K562 (cell line): Measurements from ENCODE around the gene AGRN. TPM values are rescaled to one million over a fixed set of nuclear protein-coding genes. Genes with fewer than 3 reads are reported as not detected.

Experiments used
- ATAC-seq: fragments of 200-7000 bp; cut with Tn5 transposase; 3 replicates; pipeline ENCODE4 v1.9.1; 2020; ENCODE audit warnings: moderate library complexity
- BruUV-seq: library from RNA; stranded (reverse); fragments of 400-500 nt; replicated peaks from 2 replicates; lab custom pipeline; 2021; lab: Mats Ljungman, UMichigan
- CTCF ChIA-PET: fragments of 300-600 bp; formaldehyde crosslinking; extraction: SDS; loops from one replicate; lab custom pipeline; 2021; ENCODE audit warnings: low intra/inter-chr PET ratio; lab: Yijun Ruan, JAX
- POLR2A ChIA-PET: fragments of 300-600, 350-650 bp; sonication (Branson Sonifier 250); formaldehyde crosslinking; extraction: SDS; loops from one replicate; lab custom pipeline; 2021; ENCODE audit warnings: antibody characterized with exemption, inconsistent platforms; lab: Yijun Ruan, JAX
- DNase-seq, 4 experiments: peaks; one replicate each; pipeline versions ENCODE4 v3.0.0 to v3.0.0-alpha.2; 2011 to 2018; ENCODE audit warnings: low spot score in 3 of 4, mixed read lengths in 3 of 4; ENCODE audit errors: extremely low read depth in 1 of 4
- FAIRE-seq: peaks from 2 replicates; lab custom pipeline; 2011; peaks lifted over from hg19 to GRCh38; lab: Jason Lieb, UNC
- H2AFZ ChIP-seq: 2 replicates; pipeline ENCODE4 v1.6.0; 2011; ENCODE audit warnings: low read depth, low read length, control low read depth, inconsistent platforms
- H3K27ac ChIP-seq: fragments of 200-600 bp; 3 replicates; pipeline ENCODE4 v1.8.0; 2011; ENCODE audit warnings: low read depth, mild to moderate bottlenecking, control low read depth, inconsistent platforms, low read length, moderate library complexity, mixed read lengths; ENCODE audit errors: extremely low read depth
- H3K27me3 ChIP-seq, 2 experiments: fragments of 300-600 bp in 1 of 2; 2 replicates in 1 of 2; 3 replicates in 1 of 2; pipeline versions ENCODE4 v1.6.0 to v1.8.0; 2011; ENCODE audit warnings: inconsistent platforms in 2 of 2, low read length in 2 of 2, mild to moderate bottlenecking in 1 of 2, mixed read lengths in 1 of 2, moderate library complexity in 1 of 2; ENCODE audit not compliant: control insufficient read depth in 2 of 2, insufficient read depth in 2 of 2
- H3K36me3 ChIP-seq: fragments of 300-600 bp; 3 replicates; pipeline ENCODE4 v1.8.0; 2011; ENCODE audit warnings: mild to moderate bottlenecking, low read length, inconsistent platforms; ENCODE audit not compliant: control insufficient read depth, insufficient read depth
- H3K4me1 ChIP-seq, 2 experiments: fragments of 200-600 bp in 1 of 2; replicated peaks in 1 of 2; 2 replicates in 1 of 2; 3 replicates in 1 of 2; pipeline versions ENCODE4 v1.5.1 to v1.8.0; 2011; ENCODE audit warnings: inconsistent platforms in 2 of 2, low read length in 2 of 2, mild to moderate bottlenecking in 1 of 2, mixed read lengths in 1 of 2, moderate library complexity in 1 of 2; ENCODE audit not compliant: control insufficient read depth in 2 of 2, insufficient read depth in 2 of 2
- H3K4me2 ChIP-seq: 2 replicates; pipeline ENCODE4 v1.6.1; 2011; ENCODE audit warnings: low read length, control low read depth, inconsistent platforms, mixed read lengths; ENCODE audit not compliant: insufficient read depth
- H3K4me3 ChIP-seq: fragments of 200-600 bp; sonication (generic), shearing (Covaris generic); 2 replicates; pipeline ENCODE4 v1.5.1; 2016; ENCODE audit warnings: control low read depth, inconsistent platforms
- H3K79me2 ChIP-seq: fragments of 200-600 bp; 3 replicates; pipeline ENCODE4 v1.8.0; 2011; ENCODE audit warnings: low read length, inconsistent platforms; ENCODE audit not compliant: control insufficient read depth, insufficient read depth
- H3K9ac ChIP-seq, 2 experiments: 2 replicates each; pipeline versions ENCODE4 v1.6.0 to v1.6.1; 2011; ENCODE audit warnings: low read depth in 2 of 2, low read length in 2 of 2, control low read depth in 1 of 2, inconsistent platforms in 1 of 2, mild to moderate bottlenecking in 1 of 2, mixed read lengths in 1 of 2; ENCODE audit not compliant: insufficient read depth in 1 of 2
- H3K9me1 ChIP-seq: one replicate; pipeline ENCODE4 v1.6.0; 2011; ENCODE audit warnings: inconsistent platforms, mild to moderate bottlenecking, low read length, moderate library complexity; ENCODE audit not compliant: control insufficient read depth, insufficient read depth
- H3K9me3 ChIP-seq: replicated peaks from 2 replicates; pipeline ENCODE4 v1.5.1; 2011; ENCODE audit warnings: low read depth, low read length, inconsistent platforms; ENCODE audit not compliant: control insufficient read depth, insufficient read depth
- H4K20me1 ChIP-seq: replicated peaks from 2 replicates; pipeline ENCODE4 v1.6.1; 2011; ENCODE audit warnings: low read length, inconsistent platforms, mixed read lengths; ENCODE audit not compliant: control insufficient read depth, insufficient read depth
- ERF ChIP-seq: fragments of 450-650 bp; formaldehyde crosslinking; IDR thresholded peaks from 2 replicates; pipeline ENCODE4 v1.4.0; 2020; ENCODE audit warnings: mild to moderate bottlenecking, mixed read lengths
- RFX1 ChIP-seq: fragments of 450-650 bp; IDR thresholded peaks from 2 replicates; pipeline ENCODE4 v1.6.1; 2016; ENCODE audit warnings: mild to moderate bottlenecking, moderate library complexity
- ZNF316 ChIP-seq: fragments of 450-650 bp; IDR thresholded peaks from 2 replicates; pipeline ENCODE4 v1.6.1; 2016
- ZNF740 ChIP-seq, 3 experiments: fragments of 200-800 bp in 1 of 3; sonication (Bioruptor generic) in 1 of 3; sonication (generic) in 1 of 3; formaldehyde crosslinking in 1 of 3; IDR thresholded peaks; 2 replicates each; pipeline versions ENCODE4 v1.6.1 to v1.8.0; 2016 to 2022; ENCODE audit warnings: mild to moderate bottlenecking in 2 of 3, missing compliant biosample characterization in 2 of 3, missing genetic modification characterization in 2 of 3, missing genetic modification reagents in 1 of 3
- WGBS: fragments of 100-300 bp; shearing (Covaris generic); methylation state at CpG from one replicate; pipeline ENCODE4 v1.1.6; 2016; ENCODE audit warnings: low coverage, mixed read lengths; ENCODE audit not compliant: insufficient coverage; ENCODE audit errors: missing lambda C conversion rate; 5-methylcytosine and 5-hydroxymethylcytosine counted together
- in situ Hi-C: fragments of 300-500 bp; cut with MboI; formaldehyde crosslinking; loops from 4 replicates; pipeline ENCODE4 v1.15.0; 2018; ENCODE audit warnings: inconsistent platforms, mixed read lengths
- intact Hi-C: fragments of 100-400 bp; cut with micrococcal nuclease; formaldehyde crosslinking; loops from 2 replicates; pipeline ENCODE4 v1.14.2; 2022
- polyA plus RNA-seq, 8 experiments: library from polyadenylated mRNA; depleted of rRNA in 4 of 8; stranded (reverse) in 5 of 8; unstranded in 3 of 8; fragments of >200 nt; fragmentation: Nextera tagmentation in 2 of 8; fragmentation: Illumina TruSeq in 1 of 8; extraction: Ambion mirVana in 2 of 8; extraction: Trizol in 1 of 8; gene quantifications; 2 replicates each; pipeline versions ENCODE4 v1.2.1 to v1.2.3, GENCODE V29; 2011 to 2014; ENCODE audit warnings: inconsistent platforms in 1 of 8, missing spikeins in 1 of 8
- total RNA-seq, 7 experiments: library from RNA; depleted of rRNA in 6 of 7; stranded (reverse); fragments of >200 nt in 6 of 7; fragmentation: Illumina TruSeq in 2 of 7; extraction: Trizol in 2 of 7; gene quantifications; 2 replicates each; pipeline versions ENCODE4 v1.2.1 to v1.2.3, GENCODE V29; 2011 to 2021; ENCODE audit warnings: low replicate concordance in 1 of 7

The AGRN gene
- total and polyA plus RNA-seq, 9 of the 15 experiments (the other 6 are each of a cell fraction or from before 2014, with no cell fraction given): 0.04 to 111 (median 18.1) TPM

DNA sequence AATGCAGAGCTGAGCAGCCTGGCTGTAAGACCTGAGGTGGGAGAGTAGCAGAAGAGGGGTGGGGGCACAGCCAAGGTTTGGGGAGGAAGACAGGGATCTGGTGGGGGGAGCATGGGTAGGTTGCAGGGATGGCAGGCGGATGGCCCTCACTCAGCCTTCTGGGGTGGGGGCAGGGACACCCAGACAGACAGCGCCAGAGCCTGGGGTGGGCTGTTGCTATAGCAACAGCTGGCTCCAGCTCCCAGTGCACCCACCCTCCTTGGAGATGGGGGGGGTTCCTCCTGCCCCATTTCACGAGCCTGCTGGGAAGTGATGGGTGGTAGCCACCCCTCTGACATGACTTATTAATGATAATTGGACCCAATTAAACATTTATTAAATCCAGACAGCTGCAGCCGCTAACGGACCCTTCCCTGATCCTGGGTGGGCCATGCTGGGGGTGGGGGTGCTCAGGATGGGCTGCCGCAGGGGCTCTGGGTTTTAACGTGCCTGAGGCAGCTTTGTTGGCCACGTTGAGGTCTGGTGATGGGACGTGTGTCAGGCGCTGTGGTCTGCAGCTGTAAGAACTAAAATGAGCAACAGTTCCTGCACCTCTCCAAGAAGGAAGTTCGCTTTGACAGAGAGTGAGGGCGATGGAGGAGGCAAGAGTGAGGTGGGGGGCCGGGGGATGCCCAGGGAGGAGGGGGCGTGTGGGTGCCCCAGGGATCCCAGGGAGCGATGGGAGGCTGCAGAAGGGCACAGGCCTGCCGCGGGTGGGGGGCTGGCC is 19.4 kb downstream of the AGRN start:
- H3K27me3 ChIP-seq: no peaks in the 10 kb centered on the region
- H4K20me1 ChIP-seq: peaks cover 22% of the 10 kb centered on the region
- H3K9me1 ChIP-seq: no peaks in the 10 kb centered on the region
- ChIA-PET POLR2A (interaction anchor here (0.6 to 1.1 kb wide), 3 partner anchors 19 to 129 kb away, joined by 3 to 4 read pairs (median 4); no protein-coding TSS in a partner anchor), CTCF (no interaction called here)
- BruUV-seq: no TSS peak
- DNase-seq (no peak), FAIRE-seq (no peak), ATAC-seq (no peak)
- no peak overlapping the region for H3K4me2 ChIP-seq
- H2AFZ ChIP-seq: no peak overlapping the region
- in situ Hi-C loops (no loop called here), intact Hi-C loops (no loop called here)
- H3K9ac ChIP-seq: no peak overlapping the region
- H3K9me3 ChIP-seq: no peaks in the 10 kb centered on the region
- H3K36me3 ChIP-seq: peaks cover 43% of the 10 kb centered on the region; the same call in 2 of the 3 replicates
- peak; percentile 76; the same call in 1 of the 2 replicates for TF ChIP-seq ZNF740 (CRISPR knock-in tag; IDR thresholded peaks at IDR 0.05)
- TF ChIP-seq ZNF740 (tag; IDR thresholded peaks at IDR 0.05): no peak
- TF ChIP-seq ERF (CRISPR knock-in tag): no peak
- TF ChIP-seq RFX1: peak; percentile 80; the same call in 1 of the 2 replicates
- TF ChIP-seq ZNF316: no peak
- no peak overlapping the region for H3K27ac ChIP-seq
- no peaks in the 10 kb centered on the region; the same call in 2 of the 3 replicates for H3K79me2 ChIP-seq
- WGBS: 79% methylated on average over 10 of the region's 17 CpGs
- no peak overlapping the region for H3K4me3 ChIP-seq
- H3K4me1 ChIP-seq: peaks cover 8 to 89% of the 10 kb centered on the region in 2 experiments; a peak in 4 of 5 replicates
